GM12872 (cell line): ENCODE results near the gene PRR20D.
"Not testable (repeated sequence)": the region's sequence is repeated elsewhere in the genome, so short reads cannot be mapped to it uniquely, and the experiment has no call there.

Source experiments
- CTCF ChIP-seq: IDR thresholded peaks from 3 replicates; pipeline ENCODE4 v1.5.1; 2011; ENCODE audit warnings: low read depth, mild to moderate bottlenecking, low read length, moderate library complexity; ENCODE audit not compliant: insufficient read depth

Gene PRR20D

GRCh38 chr13:57147188-57147587, 13.2 kb upstream of the PRR20D start, which contains the start of gene PRR20B:
Gene PRR20B, plus strand, starts transcription at chr13:57147488. Its CDS starts 387 bp downstream, at chr13:57147875.
- TF ChIP-seq CTCF = not testable (repeated sequence)

- not testable (repeated sequence) for TF ChIP-seq CTCF
These were observed 6.7 kb upstream of the PRR20D start, which contains the start of gene PRR20C for GRCh38 chr13:57153761-57154160. Gene PRR20C, plus strand, starts transcription at chr13:57154061. Its CDS starts 387 bp downstream, at chr13:57154448.

- not testable (repeated sequence) for TF ChIP-seq CTCF
These were observed 6.5 kb downstream of the PRR20D start, which contains the start of gene PRR20E for GRCh38 chr13:57166897-57167296. Gene PRR20E, plus strand, starts transcription at chr13:57167197. Its CDS starts 387 bp downstream, at chr13:57167584.

GRCh38 chr13:57191667-57192066, 31.2 kb downstream of the PRR20D start:
- no peak for TF ChIP-seq CTCF

GRCh38 chr13:57212989-57213388, 52.6 kb downstream of the PRR20D start:
- TF ChIP-seq CTCF = no peak
